OCI-LY3 (cell line): ENCODE measurements around the gene PDZRN3.

Experiments
- CTCF ChIP-seq: fragments of 200-600, 300-600 bp; sonication (generic); IDR thresholded peaks from 2 replicates; pipeline ENCODE4 v1.5.1; 2014; ENCODE audit warnings: antibody characterized with exemption, low read length, low read depth
- EZH2phosphoT487 ChIP-seq: fragments of 200-600 bp; shearing (Covaris generic); IDR thresholded peaks from 2 replicates; pipeline ENCODE4 v1.6.1; 2018; ENCODE audit warnings: antibody characterized with exemption, mixed run types, low read depth

GRCh38 chr3:73667889-73668288 lies 43.1 kb upstream of the PDZRN3 start:
- TF ChIP-seq CTCF (no peak), EZH2phosphoT487 (no peak)
